GM19238 (cell line): ENCODE data around the gene RBFOX2.

ENCODE experiments used
- DNase-seq: peaks from one replicate; pipeline ENCODE4 v3.0.0; 2011; ENCODE audit warnings: low spot score; ENCODE audit not compliant: insufficient read length

The RBFOX2 gene

GRCh38 chr22:35900483-35901168 is 128.0 kb downstream of the RBFOX2 start:
- no peak for DNase-seq

- DNase-seq: no peak
Observed at GRCh38 chr22:35899736-35900135, 128.9 kb downstream of the RBFOX2 start.

GRCh38 chr22:35896111-35896705 is 132.4 kb downstream of the RBFOX2 start:
- no peak for DNase-seq

- DNase-seq: no peak
Observed at GRCh38 chr22:35894937-35895708, 133.5 kb downstream of the RBFOX2 start.

GRCh38 chr22:35894464-35894878 is 134.2 kb downstream of the RBFOX2 start:
- no peak for DNase-seq

GRCh38 chr22:35893698-35894097 is 134.9 kb downstream of the RBFOX2 start:
- DNase-seq: no peak

GRCh38 chr22:35892192-35892591 is 136.4 kb downstream of the RBFOX2 start:
- DNase-seq: no peak

- no peak for DNase-seq
Observed at GRCh38 chr22:35891442-35891841, 137.2 kb downstream of the RBFOX2 start.

GRCh38 chr22:35889071-35889470 is 139.6 kb downstream of the RBFOX2 start:
- DNase-seq: no peak

- DNase-seq: no peak
Observed at GRCh38 chr22:35888181-35888870, 140.3 kb downstream of the RBFOX2 start.

GRCh38 chr22:35887296-35887875 is 141.2 kb downstream of the RBFOX2 start:
- no peak for DNase-seq

- no peak for DNase-seq
Observed at GRCh38 chr22:35886309-35886708, 142.3 kb downstream of the RBFOX2 start.

- DNase-seq: no peak
Observed at GRCh38 chr22:35884529-35884928, 144.1 kb downstream of the RBFOX2 start.

- DNase-seq: no peak
Observed at GRCh38 chr22:35883031-35883620, 145.5 kb downstream of the RBFOX2 start.

- no peak for DNase-seq
Observed at GRCh38 chr22:35882211-35883030, 146.2 kb downstream of the RBFOX2 start.

GRCh38 chr22:35879351-35879750 is 149.3 kb downstream of the RBFOX2 start:
- no peak for DNase-seq

GRCh38 chr22:35873426-35873825 is 155.2 kb downstream of the RBFOX2 start:
- no peak for DNase-seq

GRCh38 chr22:35872451-35872850 is 156.2 kb downstream of the RBFOX2 start:
- no peak for DNase-seq

GRCh38 chr22:35870517-35871293 is 157.9 kb downstream of the RBFOX2 start:
- no peak for DNase-seq
